NCI-H460 (cell line): ENCODE results near the gene ZNF385D. TPM values are rescaled to one million over a fixed set of nuclear protein-coding genes. Genes with fewer than 3 reads are reported as not detected.
"Not testable (repeated sequence)": the region's sequence is repeated elsewhere in the genome, so short reads cannot be mapped to it uniquely, and the experiment has no call there.

Experiments
- DNase-seq: peaks from one replicate; pipeline ENCODE4 v3.0.0-alpha.2; 2016; ENCODE audit warnings: low read depth; ENCODE audit errors: extremely low read depth
- total RNA-seq: library from RNA; depleted of rRNA; stranded (reverse); fragments of >200 nt; shearing (Covaris generic); gene quantifications from 2 replicates; pipeline ENCODE4 v1.2.3, GENCODE V29; 2014

ZNF385D gene
- total RNA-seq, 1 experiment from 2014 or later, result 0.02 TPM

DNA sequence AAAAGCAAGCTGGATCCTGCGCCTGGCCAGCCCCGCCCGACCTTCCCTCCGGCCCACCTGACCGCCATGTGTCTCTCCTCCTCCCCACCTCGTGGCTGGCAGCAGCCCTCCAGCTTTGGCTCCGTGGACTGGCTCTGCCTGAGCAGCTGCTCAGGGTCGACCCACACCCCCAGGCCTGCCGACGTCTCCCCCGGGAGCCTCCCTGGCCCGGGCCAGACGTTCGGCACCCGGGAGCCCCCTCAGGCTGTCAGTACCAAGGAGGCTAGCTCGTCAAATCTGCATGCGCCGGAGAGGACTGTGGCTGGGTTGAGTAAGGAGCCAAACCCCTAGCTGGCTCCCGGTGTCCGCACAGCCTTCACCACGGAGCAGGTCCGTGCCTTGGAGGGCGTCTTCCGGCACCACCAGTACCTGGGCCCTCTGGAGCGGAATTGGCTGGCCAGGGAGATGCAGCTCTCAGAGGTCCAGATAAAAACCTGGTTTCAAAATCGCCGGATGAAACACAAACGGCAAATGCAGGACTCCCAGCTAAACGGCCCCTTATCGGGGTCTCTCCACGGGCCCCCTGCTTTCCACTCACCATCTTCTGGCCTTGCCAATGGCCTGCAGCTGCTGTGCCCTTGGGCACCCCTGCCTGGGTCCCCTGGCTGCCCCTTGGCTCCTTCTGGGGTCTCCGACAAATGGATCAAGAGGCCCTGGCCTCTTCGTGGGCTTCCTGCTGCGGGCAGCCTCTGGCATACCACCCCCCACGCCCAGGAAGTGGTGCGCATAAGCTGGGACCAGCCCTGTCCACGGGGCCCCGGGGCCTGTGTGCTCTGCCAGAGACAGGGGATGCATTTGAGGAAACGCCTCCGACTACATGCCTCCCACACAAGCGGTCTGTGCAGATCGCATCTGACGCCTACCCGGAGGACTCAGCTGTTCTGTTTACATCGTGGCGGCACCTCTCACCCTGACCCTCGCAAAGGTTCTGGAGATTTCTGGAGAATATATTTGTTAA, 345.0 kb downstream of the ZNF385D start:
- no peak for DNase-seq

DNA sequence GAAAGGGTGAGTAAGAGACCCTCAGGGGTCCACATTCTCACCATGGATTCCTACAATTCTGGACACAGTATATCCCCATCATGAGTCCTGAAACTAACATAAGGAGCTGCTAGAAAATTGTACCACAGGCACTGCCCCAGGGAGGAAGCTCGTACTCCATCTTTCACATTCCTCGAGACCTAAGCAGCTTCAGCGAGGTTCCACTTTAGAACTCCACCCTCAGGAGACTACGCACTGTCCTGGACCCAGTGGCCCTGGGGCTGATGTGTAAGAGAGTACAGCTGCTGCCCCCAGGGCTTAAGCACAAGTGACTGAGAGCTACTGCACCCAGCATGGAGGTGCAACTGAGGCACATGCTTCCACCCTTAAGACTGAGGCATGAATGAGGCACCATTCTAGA, 352.5 kb downstream of the ZNF385D start:
- DNase-seq, result no peak

DNA sequence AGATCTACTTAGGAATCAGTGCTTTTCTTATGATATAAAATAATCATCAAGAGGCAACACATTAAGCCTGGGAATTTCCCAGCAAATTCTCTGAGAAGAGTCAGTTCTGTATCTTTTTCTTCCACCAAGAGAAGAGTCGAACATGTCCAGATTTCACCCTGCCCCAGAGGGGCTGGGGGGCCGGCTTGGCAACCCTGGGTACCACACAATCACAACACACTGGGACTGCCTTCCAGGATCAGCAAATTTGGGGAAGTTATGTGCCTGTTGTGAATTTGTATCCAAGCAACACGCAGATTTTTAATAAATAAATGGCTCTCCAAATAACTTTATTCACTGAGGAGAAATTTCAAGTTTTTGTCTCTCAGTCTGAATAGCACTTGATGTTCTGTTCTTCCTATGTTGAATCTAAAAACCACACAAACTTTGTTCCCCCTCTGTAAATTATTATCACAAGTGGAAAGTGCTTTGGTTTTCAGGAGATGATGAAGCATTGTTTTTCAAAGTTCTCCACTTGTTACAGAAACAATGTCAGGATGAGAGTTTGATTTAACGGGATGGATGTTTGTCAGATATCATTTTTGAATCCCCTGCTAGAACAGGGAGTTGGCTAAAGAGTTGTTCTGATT, 357.2 kb downstream of the ZNF385D start:
- DNase-seq, result no peak

DNA sequence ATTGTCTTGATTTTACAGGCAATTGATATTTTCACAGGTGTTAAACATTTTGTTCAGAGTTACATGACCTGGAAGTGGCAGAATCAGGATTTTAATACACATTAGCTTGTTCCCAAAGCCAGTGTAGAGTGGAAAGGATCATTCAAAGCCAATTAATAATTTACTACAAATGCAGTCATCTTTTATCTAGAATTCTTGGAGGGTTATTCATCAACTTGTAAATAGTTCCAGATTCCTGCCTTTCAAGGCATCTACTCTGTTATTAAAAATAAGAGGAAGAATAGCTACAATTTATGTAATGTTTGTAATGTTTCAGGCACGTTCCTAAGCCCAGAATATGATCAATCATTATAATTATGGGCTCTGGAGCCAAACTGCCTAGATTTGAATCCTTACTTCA, 358.5 kb downstream of the ZNF385D start:
- DNase-seq, result no peak

DNA sequence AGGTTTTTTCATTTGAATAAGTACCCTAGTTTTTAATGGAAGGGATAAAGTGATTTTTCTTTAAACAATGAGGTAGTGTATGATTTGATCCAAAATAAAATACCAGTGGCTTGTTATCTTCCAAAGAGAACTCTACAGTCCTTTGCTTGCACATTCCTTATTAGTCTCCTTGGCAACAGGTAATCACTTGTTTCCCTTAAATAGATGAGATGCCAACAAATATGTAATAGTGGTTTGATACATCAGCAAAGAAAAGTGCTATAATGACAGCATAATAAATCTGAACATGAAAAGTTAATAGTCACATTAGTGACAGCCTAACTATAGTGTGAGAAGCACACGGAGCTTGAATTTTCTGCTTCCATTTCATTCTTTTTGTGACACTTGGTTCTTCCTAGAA, 360.2 kb downstream of the ZNF385D start:
- DNase-seq, result no peak

DNA sequence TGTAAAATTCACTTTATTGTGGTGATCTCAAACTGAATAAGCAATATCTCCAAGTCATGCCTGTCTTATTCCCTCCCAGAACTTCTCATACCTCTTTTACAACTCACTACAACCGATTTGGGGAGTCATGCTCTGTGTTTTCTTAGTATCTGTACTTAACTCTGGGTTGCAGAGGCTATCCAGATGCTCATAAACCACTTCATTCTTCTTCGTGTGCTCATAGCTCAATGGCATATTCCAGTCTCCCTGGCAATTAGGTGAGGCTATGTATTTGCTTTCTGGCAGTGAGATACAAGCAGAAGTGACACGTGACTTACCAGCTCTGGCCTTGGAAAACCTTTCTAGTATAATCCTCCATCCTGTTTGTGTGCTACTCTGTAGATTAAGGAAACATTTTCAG, 360.9 kb downstream of the ZNF385D start:
- DNase-seq, result no peak

DNA sequence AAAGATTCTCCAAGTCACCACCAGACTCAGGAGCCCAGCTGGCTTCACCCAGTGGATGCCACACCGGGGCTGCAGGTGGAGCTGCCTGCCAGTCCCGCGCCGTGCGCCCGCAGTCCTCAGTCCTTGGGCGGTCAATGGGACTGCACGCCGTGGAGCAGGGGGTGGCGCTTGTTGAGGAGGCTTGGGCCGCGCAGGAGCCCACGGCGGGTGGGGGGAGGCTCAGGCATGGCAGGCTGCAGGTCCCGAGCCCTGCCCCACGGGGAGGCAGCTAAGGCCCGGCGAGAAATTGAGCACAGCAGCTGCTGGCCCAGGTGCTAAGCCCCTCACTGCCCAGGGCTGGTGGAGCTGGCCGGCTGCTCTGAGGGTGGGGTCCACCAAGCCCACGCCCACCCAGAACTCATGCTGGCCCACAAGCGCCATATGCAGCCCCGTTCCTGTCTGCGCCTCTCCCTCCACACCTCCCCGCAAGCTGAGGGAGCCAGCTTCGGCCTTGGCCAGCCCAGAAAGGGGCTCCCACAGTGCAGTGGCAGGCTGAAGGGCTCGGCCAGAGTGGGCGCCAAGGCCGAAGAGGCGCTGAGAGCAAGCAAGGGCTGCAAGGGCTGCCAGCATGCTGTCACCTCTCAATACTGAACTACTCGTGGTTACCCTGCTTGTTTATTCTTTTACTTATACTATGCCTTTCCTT, 363.7 kb downstream of the ZNF385D start:
- DNase-seq, result not testable (repeated sequence)

DNA sequence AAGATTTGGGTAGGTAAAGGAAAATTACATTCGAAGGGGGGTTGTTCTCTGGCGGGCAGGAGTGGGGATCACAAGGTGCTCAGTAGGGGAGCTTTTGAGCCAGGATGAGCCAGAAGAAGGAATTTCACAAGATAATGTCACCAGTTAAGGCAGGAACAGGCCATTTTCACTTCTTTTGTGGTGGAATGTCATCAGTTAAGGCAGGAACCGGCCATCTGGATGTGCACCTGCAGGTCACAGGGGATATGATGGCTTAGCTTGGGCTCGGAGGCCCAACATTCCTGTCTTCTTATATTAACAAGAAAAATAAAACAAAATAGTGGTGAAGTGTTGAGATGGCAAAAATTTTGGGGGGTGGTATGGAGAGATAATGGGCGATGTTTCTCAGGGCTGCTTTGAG, 373.0 kb downstream of the ZNF385D start:
- not testable (repeated sequence) for DNase-seq

DNA sequence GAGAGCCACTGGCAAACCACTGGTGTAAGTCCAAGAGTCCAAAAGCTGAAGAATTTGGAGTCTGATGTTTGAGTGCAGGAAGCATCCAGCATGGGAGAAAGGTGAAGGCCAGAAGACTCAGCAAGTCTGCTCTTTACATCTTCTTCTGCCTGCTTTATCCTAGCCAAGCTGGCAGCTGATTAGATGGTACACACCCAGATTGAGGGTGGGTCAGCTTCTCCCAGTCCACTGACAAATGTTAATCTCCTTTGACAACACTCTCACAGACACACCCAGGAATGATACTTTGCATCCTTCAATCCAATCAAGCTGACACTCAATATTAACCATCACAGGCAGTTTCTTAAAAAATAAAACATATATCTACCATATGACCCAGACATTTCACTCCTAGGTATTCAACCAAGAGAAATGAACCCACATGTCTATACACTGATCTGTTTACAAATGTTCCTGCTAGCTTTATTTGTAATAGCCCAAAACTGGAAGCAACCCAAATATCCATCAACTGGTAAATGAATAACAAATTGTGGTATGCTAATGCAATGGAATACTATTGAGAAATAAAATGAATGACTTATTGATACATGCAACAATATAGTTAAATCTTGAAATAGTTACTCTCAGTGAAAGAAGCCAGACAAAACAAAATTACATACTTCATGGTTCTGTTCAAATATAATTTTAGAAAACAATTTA, 373.8 kb downstream of the ZNF385D start:
- no peak for DNase-seq

DNA sequence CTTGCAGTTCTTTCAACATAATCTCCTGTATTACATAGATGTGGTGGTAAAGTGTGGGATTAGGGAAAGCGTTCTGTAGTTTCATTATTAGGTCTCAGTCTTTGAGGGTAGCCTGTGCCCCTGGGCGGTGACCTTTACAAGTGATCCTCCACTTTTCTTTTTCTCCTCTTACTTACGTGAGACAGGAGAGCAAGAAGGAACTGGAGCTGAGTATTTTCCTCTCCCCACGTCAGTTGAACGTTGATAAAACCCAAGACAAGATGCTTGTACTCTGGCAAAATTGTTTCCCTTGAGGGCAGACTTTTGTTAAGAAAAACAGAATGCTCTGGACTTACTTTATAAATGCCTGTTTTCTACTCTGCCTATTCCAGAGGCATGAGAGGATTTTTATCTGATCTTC, 378.7 kb downstream of the ZNF385D start:
- DNase-seq, result no peak
